PC-9 (cell line): ENCODE measurements around the gene SHE. TPM values are rescaled to one million over a fixed set of nuclear protein-coding genes. Genes with fewer than 3 reads are reported as not detected.

Experiments
- BruUV-seq: library from RNA; stranded (reverse); fragments of 400-500 nt; replicated peaks from 2 replicates; lab custom pipeline; 2021; lab: Mats Ljungman, UMichigan
- CTCF ChIA-PET: fragments of 300-600 bp; sonication (Branson Sonifier 250); formaldehyde crosslinking; loops from one replicate; lab custom pipeline; 2022; ENCODE audit warnings: antibody characterized with exemption; lab: Charles Lee
- POLR2A ChIA-PET: fragments of 300-600 bp; sonication (Branson Sonifier 250); formaldehyde crosslinking; loops from one replicate; lab custom pipeline; 2022; ENCODE audit warnings: antibody characterized with exemption; ENCODE audit not compliant: unreplicated experiment; lab: Charles Lee
- DNase-seq, 2 experiments: peaks; one replicate each; pipeline versions ENCODE4 v3.0.0 to v3.0.0-alpha.2; 2015 to 2022; ENCODE audit warnings: mixed read lengths in 1 of 2
- H2AFZ ChIP-seq: fragments of 200-600 bp; sonication (generic); 2 replicates; pipeline ENCODE4 v1.8.1; 2017; ENCODE audit warnings: antibody characterized with exemption
- H3F3A ChIP-seq: fragments of 200-600 bp; sonication (generic); 2 replicates; pipeline ENCODE4 v1.8.1; 2017; ENCODE audit warnings: antibody characterized with exemption, mild to moderate bottlenecking, low read depth; ENCODE audit not compliant: insufficient read depth
- H3K27ac ChIP-seq: fragments of 200-600 bp; sonication (generic); 2 replicates; pipeline ENCODE4 v1.6.1; 2016; ENCODE audit warnings: mixed run types
- H3K27me3 ChIP-seq: fragments of 200-600 bp; sonication (generic); 2 replicates; pipeline ENCODE4 v1.6.1; 2016; ENCODE audit warnings: low read depth, mixed run types; ENCODE audit not compliant: insufficient read depth
- H3K36me3 ChIP-seq: fragments of 200-600 bp; sonication (generic); 2 replicates; pipeline ENCODE4 v1.6.1; 2016; ENCODE audit warnings: low read depth, mixed run types
- H3K4me1 ChIP-seq: fragments of 200-600 bp; sonication (generic); replicated peaks from 2 replicates; pipeline ENCODE4 v1.6.1; 2016; ENCODE audit warnings: mixed run types; ENCODE audit not compliant: insufficient read depth
- H3K4me2 ChIP-seq: fragments of 200-600 bp; sonication (generic); 2 replicates; pipeline ENCODE4 v1.6.1; 2017; ENCODE audit warnings: mixed run types
- H3K4me3 ChIP-seq: fragments of 200-600 bp; sonication (generic); 2 replicates; pipeline ENCODE4 v1.6.1; 2016; ENCODE audit warnings: mixed run types
- H3K79me2 ChIP-seq: fragments of 200-600 bp; sonication (generic); 2 replicates; pipeline ENCODE4 v1.6.1; 2017; ENCODE audit warnings: low read depth, mixed run types
- H3K9me2 ChIP-seq: fragments of 200-600 bp; sonication (generic); 2 replicates; pipeline ENCODE4 v1.8.1; 2017; ENCODE audit warnings: mild to moderate bottlenecking; ENCODE audit not compliant: insufficient read depth
- H3K9me3 ChIP-seq: fragments of 200-600 bp; sonication (generic); 2 replicates; pipeline ENCODE4 v1.8.1; 2016; ENCODE audit warnings: low read depth; ENCODE audit not compliant: insufficient read depth
- H4K20me1 ChIP-seq: fragments of 200-600 bp; sonication (generic); 2 replicates; pipeline ENCODE4 v1.8.1; 2017; ENCODE audit not compliant: insufficient read depth
- EZH2 ChIP-seq: fragments of 200-600 bp; sonication (generic); IDR thresholded peaks from 2 replicates; pipeline ENCODE4 v1.8.0; 2017; ENCODE audit warnings: antibody characterized with exemption, low read depth
- intact Hi-C: fragments of 100-400 bp; cut with micrococcal nuclease; formaldehyde crosslinking; loops from one replicate; pipeline ENCODE4 v1.10.0; 2022; ENCODE audit not compliant: unreplicated experiment
- total RNA-seq: library from RNA; stranded (reverse); gene quantifications from 2 replicates; pipeline ENCODE4 v1.2.3, GENCODE V29; 2021
- TF ChIP-seq, protein P1 (sequence below): fragments of 200-600 bp; sonication (generic); conservative IDR thresholded peaks from 2 replicates; pipeline ENCODE4 v1.6.1; 2017; ENCODE audit warnings: mixed run types, antibody characterized with exemption, mild to moderate bottlenecking, moderate library complexity

The SHE gene
- total RNA-seq, 1 experiment from 2014 or later, result not detected

DNA sequence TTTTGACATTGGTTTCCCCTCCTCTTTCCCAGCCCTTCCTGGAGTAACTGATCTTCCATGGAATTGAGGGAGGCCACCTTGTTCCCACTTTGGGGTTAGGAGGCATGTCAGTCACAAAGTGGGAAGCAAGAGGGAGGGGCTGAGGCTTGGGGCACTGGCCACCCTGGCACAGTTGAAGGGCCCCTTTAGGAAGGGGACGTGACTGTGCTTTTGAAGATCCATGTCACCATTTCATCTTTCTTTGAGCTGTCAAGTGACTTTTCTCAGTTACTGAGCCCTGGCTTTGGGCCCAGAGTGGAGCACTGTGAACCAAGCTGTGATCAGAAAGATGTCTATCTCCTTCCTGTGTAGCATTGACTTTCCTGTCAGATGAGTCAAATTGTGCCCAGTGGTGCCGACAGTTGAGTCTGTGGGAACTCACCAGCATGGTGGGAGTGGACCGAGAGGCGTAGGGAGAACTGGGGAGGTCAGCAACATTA lies 38.7 kb downstream of the SHE start:
- H3K27ac ChIP-seq, result peak overlapping the region; percentile 52
- no peaks in the 10 kb centered on the region for H3K27me3 ChIP-seq
- DNase-seq, result no peak
- TF ChIP-seq, protein P1, sequence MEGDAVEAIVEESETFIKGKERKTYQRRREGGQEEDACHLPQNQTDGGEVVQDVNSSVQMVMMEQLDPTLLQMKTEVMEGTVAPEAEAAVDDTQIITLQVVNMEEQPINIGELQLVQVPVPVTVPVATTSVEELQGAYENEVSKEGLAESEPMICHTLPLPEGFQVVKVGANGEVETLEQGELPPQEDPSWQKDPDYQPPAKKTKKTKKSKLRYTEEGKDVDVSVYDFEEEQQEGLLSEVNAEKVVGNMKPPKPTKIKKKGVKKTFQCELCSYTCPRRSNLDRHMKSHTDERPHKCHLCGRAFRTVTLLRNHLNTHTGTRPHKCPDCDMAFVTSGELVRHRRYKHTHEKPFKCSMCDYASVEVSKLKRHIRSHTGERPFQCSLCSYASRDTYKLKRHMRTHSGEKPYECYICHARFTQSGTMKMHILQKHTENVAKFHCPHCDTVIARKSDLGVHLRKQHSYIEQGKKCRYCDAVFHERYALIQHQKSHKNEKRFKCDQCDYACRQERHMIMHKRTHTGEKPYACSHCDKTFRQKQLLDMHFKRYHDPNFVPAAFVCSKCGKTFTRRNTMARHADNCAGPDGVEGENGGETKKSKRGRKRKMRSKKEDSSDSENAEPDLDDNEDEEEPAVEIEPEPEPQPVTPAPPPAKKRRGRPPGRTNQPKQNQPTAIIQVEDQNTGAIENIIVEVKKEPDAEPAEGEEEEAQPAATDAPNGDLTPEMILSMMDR, result no peak
- no peak for TF ChIP-seq EZH2
- peak overlapping the region; percentile 70 for H2AFZ ChIP-seq
- intact Hi-C loops, result no loop called here
- no peaks in the 10 kb centered on the region for H3K79me2 ChIP-seq
- no peaks in the 10 kb centered on the region for H4K20me1 ChIP-seq
- POLR2A ChIA-PET, result interaction anchor here (0.6 kb wide), 2 partner anchors 22 to 615 kb away, joined by 4 to 6 read pairs; partner anchors contain the start of gene EFNA3
- H3K4me2 ChIP-seq, result no peak overlapping the region
- CTCF ChIA-PET, result interaction anchor here (0.6 kb wide), 2 partner anchors 19 to 951 kb away, joined by 4 to 5 read pairs; no protein-coding TSS in a partner anchor
- H3K4me1 ChIP-seq, result peaks cover 14% of the 10 kb centered on the region
- H3K9me2 ChIP-seq, result no peaks in the 10 kb centered on the region
- H3F3A ChIP-seq, result no peaks in the 10 kb centered on the region
- H3K4me3 ChIP-seq, result no peak overlapping the region
- no peaks in the 10 kb centered on the region for H3K9me3 ChIP-seq
- BruUV-seq, result no TSS peak
- H3K36me3 ChIP-seq, result no peaks in the 10 kb centered on the region

- Histone ChIP-seq H3K79me2 (no peaks in the 10 kb centered on the region), H4K20me1 (no peaks in the 10 kb centered on the region), H3K27ac (no peak overlapping the region), H3K9me2 (no peaks in the 10 kb centered on the region), H3K36me3 (no peaks in the 10 kb centered on the region), H3F3A (no peaks in the 10 kb centered on the region), H3K4me2 (no peak overlapping the region), H2AFZ (no peak overlapping the region), H3K27me3 (no peaks in the 10 kb centered on the region), H3K4me3 (no peak overlapping the region), H3K4me1 (peaks cover 14% of the 10 kb centered on the region), H3K9me3 (no peaks in the 10 kb centered on the region)
- ChIA-PET CTCF (no interaction called here), POLR2A (interaction anchor here (0.6 kb wide), 1 partner anchor 251 kb away, joined by 6 read pairs; no protein-coding TSS in a partner anchor)
- DNase-seq, result no peak
- intact Hi-C loops, result no loop called here
- no TSS peak for BruUV-seq
- TF ChIP-seq, protein P1, result no peak
- no peak for TF ChIP-seq EZH2
Observed at GRCh38 chr1:154460695-154461260, 41.4 kb downstream of the SHE start.

GRCh38 chr1:154459080-154459479 lies 43.1 kb downstream of the SHE start:
- ChIA-PET POLR2A (interaction anchor here (0.6 kb wide), 1 partner anchor 670 kb away, joined by 5 read pairs; no protein-coding TSS in a partner anchor), CTCF (no interaction called here)
- Histone ChIP-seq H4K20me1 (no peaks in the 10 kb centered on the region), H3K9me2 (no peaks in the 10 kb centered on the region), H3K9me3 (no peaks in the 10 kb centered on the region), H2AFZ (no peak overlapping the region), H3K79me2 (no peaks in the 10 kb centered on the region), H3K27ac (no peak overlapping the region), H3K4me1 (peaks cover 14% of the 10 kb centered on the region), H3K27me3 (no peaks in the 10 kb centered on the region), H3K36me3 (no peaks in the 10 kb centered on the region), H3K4me2 (no peak overlapping the region), H3K4me3 (no peak overlapping the region), H3F3A (no peaks in the 10 kb centered on the region)
- intact Hi-C loops, result no loop called here
- no TSS peak for BruUV-seq
- no peak for DNase-seq
- TF ChIP-seq EZH2, result no peak
- TF ChIP-seq, protein P1, result no peak
